GM13976 (cell line): Measurements from ENCODE around the gene CACNG6.

ENCODE experiments used
- DNase-seq: peaks from one replicate; pipeline ENCODE4 v3.0.0; 2012; ENCODE audit warnings: low spot score
- CTCF ChIP-seq: IDR thresholded peaks from 2 replicates; pipeline ENCODE4 v1.5.1; 2012; ENCODE audit warnings: borderline replicate concordance, mild to moderate bottlenecking; ENCODE audit not compliant: insufficient read depth; ENCODE audit errors: extremely low read depth, missing control alignments, control extremely low read depth
- in situ Hi-C: fragments of 300-500 bp; cut with MboI; formaldehyde crosslinking; loops from one replicate; pipeline ENCODE4 v1.12.0; 2022; ENCODE audit warnings: low sequenced_read_pairs, mixed read lengths, inconsistent platforms; ENCODE audit not compliant: unreplicated experiment

CACNG6 gene

DNA sequence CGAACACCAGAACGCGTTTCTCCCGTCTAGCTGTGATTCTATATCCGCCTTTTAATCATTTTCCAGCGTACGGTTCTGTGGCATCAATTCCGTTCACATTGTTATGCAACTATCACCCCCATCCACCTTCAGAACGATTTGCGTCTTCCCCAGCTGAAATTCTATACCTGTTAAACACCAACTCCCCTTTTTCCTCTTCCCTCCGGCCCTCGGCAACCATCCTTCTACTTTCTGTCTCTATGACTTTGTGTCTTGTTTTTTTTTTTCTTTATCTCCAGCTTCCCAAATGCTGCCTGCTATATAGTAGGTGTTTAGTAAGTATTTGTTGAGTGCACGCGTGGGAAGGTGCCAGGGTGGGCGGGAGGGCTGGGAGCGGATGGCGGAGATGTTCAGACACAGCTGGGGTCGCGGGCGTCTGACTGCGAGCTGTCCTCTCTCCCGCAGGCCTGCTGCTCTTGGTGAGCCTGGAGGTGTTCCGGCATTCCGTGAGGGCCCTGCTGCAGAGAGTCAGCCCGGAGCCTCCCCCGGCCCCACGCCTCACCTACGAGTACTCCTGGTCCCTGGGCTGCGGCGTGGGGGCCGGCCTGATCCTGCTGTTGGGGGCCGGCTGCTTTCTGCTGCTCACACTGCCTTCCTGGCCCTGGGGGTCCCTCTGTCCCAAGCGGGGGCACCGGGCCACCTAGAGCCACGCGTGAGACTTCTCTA lies 20.2 kb downstream of the CACNG6 start:
- DNase-seq: no peak
- no peak for TF ChIP-seq CTCF
- in situ Hi-C loops: no loop called here

DNA sequence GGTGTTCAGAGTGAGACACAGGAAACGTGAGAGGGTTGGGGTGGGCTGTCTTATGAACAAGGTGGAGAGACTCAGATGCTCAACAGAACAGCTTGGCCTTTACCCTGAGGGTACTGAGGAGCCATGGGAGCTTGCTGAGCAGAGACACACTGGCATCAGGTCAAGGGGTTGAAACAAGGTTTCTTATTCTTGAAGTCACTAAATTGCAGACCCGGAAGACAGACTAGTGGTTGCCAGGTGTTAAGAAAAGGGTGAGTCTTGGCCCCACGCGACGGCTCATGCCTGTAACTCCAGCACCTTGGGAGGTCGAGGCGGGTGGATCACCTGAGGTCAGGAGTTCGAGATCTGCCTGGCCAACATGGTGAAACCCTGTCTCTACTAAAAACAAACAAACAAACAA lies 22.4 kb downstream of the CACNG6 start:
- TF ChIP-seq CTCF: no peak
- DNase-seq: no peak
- in situ Hi-C loops: no loop called here

DNA sequence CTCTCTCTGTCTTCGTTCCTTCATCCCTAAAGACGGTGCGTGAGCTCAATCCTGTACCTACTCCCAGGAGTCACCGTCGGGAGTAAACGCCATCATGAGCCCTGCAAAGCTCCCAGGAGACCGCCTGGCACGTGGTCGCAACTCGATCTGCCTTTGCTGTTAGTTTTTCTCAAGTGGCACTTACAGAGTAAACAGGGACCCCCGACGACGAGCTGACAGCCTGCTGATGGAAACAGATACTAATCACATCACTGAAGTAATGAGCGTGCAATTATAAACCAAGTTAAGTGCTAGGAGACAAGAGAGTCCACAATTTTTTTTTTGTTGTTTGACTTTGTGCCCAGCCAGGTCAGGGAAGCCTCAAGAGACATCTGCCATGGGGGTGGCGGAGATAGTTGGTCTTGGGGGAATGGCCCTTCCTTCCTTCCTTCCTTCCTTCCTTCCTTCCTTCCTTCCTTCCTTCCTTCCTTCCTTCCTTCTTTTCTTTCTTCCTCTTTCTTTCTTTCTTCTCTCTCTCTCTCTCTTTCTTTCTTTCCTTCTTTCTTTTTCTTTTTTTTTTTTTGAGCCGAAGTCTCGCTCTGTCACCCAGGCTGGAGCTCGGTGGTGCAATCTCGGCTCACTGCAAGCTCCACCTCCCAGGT lies 23.6 kb downstream of the CACNG6 start:
- no peak for TF ChIP-seq CTCF
- DNase-seq: no peak
- in situ Hi-C loops: no loop called here

GRCh38 chr19:54017261-54017660 lies 25.8 kb downstream of the CACNG6 start:
- TF ChIP-seq CTCF: no peak
- no peak for DNase-seq
- in situ Hi-C loops: no loop called here

- no peak for TF ChIP-seq CTCF
- no peak for DNase-seq
- in situ Hi-C loops: loop anchor here (10.0 kb wide), 1 partner anchor 177 kb away; no protein-coding TSS in a partner anchor
These were observed 29.9 kb downstream of the CACNG6 start for GRCh38 chr19:54021363-54021762.

DNA sequence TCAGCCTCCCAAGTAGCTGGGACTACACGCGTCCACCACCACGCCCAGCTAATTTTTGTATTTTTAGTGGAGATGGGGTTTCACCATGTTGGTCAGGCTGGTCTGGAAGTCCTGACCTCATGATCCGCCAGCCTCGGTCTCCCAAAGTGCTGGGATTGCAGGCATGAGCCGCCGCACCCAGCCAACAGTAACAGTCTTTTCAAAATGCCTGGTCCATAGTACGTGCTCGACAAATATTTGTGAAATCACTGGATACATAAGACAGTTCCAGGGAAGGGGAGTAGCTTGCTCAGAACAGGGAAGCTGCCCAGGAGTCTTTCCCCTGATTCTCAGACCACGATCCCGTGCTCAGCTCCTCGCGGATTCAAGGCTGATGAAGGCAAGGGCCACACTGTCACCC lies 30.5 kb downstream of the CACNG6 start:
- in situ Hi-C loops: loop anchor here (10.0 kb wide), 1 partner anchor 177 kb away; no protein-coding TSS in a partner anchor
- TF ChIP-seq CTCF: no peak
- DNase-seq: no peak

DNA sequence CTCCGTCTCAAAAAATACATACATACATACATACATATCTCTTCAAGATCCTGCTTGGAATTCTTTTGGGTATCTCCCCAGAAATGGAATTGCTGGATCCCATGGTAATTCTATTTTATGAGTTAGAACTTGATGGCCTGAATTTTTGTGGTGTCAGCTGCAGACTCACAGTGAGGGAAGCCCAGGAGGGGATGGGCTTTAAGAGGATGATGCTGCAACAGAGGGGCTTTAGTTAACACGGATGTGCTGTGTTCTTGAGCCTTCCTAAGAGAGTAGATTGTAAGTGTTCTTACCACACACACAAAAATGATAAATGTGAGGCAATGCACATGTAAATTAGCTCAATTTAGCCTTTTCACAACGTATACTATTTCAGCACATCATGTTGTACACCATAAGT lies 31.8 kb downstream of the CACNG6 start:
- DNase-seq: no peak
- in situ Hi-C loops: loop anchor here (10.0 kb wide), 1 partner anchor 178 kb away; no protein-coding TSS in a partner anchor
- no peak for TF ChIP-seq CTCF
